Brain microvascular endothelial cell (primary cell): ENCODE results near the gene TIE1.

Experiments
- DNase-seq: peaks from one replicate; pipeline ENCODE4 v3.0.0-alpha.2; 2020
- H3K27ac ChIP-seq: fragments of 250-450 bp; sonication (Bioruptor Pico); 2 replicates; pipeline ENCODE4 v1.5.1; 2020; ENCODE audit warnings: mild to moderate bottlenecking, moderate library complexity
- H3K27me3 ChIP-seq: fragments of 250-450 bp; sonication (Bioruptor Pico); replicated peaks from 2 replicates; pipeline ENCODE4 v1.5.1; 2020; ENCODE audit warnings: mild to moderate bottlenecking
- H3K36me3 ChIP-seq: fragments of 250-450 bp; sonication (Bioruptor Pico); replicated peaks from 2 replicates; pipeline ENCODE4 v1.5.1; 2020; ENCODE audit warnings: mild to moderate bottlenecking
- H3K4me3 ChIP-seq: 2 replicates; pipeline ENCODE4 v1.5.1; 2011; ENCODE audit warnings: low read depth, mild to moderate bottlenecking, control low read depth, low read length, moderate library complexity
- in situ Hi-C: cut with HindIII; loops from 2 replicates; pipeline ENCODE4 v1.10.0; 2017; ENCODE audit warnings: low sequenced_read_pairs, low pct_ligation_motif_present
- TF ChIP-seq, protein P1 (sequence below): IDR thresholded peaks from 2 replicates; pipeline ENCODE4 v1.5.1; 2011; ENCODE audit warnings: low read depth, mild to moderate bottlenecking, moderate library complexity, low read length, control low read depth, inconsistent platforms; ENCODE audit errors: missing control alignments

Gene TIE1

DNA sequence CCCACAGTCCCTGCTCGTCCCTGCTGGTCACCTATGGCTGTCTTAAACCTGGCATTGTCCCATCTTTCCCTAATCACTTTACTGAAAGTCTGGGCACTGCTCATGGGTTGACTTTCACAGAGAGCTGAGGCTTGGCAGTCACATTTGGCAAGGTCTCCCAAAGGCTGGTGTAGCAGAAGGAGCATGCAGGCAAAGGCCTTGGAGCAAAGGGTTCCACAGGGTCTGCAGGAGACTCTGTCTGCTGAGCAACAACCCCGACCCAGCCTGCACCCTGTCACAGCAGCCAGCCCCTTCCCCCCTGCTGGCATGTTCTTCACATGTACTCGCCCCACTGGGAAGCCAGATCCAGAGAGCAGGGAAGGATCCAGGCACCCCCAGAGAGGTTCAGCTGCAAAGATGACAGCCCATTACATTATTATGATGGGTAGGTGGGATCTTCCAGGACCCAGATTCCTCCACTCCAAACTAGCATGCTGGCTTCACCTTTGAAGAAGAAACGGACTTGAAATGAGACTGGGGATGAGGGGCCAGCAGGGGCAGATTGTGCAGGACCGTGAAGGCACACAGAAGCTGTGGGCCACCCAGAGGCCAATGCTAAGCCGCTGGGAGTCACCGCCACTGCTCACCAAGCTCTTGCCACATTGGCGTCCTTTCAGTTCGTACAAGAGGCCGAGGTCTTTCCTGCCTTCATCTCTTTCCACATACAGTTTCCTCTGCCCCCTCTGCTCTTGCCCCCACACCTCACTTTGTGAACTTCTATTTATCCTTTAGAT is 45.2 kb upstream of the TIE1 start:
- Histone ChIP-seq H3K36me3 (no peaks in the 10 kb centered on the region), H3K27ac (no peak overlapping the region), H3K4me3 (no peak overlapping the region), H3K27me3 (no peaks in the 10 kb centered on the region)
- TF ChIP-seq, protein P1, sequence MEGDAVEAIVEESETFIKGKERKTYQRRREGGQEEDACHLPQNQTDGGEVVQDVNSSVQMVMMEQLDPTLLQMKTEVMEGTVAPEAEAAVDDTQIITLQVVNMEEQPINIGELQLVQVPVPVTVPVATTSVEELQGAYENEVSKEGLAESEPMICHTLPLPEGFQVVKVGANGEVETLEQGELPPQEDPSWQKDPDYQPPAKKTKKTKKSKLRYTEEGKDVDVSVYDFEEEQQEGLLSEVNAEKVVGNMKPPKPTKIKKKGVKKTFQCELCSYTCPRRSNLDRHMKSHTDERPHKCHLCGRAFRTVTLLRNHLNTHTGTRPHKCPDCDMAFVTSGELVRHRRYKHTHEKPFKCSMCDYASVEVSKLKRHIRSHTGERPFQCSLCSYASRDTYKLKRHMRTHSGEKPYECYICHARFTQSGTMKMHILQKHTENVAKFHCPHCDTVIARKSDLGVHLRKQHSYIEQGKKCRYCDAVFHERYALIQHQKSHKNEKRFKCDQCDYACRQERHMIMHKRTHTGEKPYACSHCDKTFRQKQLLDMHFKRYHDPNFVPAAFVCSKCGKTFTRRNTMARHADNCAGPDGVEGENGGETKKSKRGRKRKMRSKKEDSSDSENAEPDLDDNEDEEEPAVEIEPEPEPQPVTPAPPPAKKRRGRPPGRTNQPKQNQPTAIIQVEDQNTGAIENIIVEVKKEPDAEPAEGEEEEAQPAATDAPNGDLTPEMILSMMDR, result no peak
- in situ Hi-C loops, result no loop called here
- DNase-seq, result no peak

GRCh38 chr1:43256675-43257570 is 43.9 kb upstream of the TIE1 start:
- in situ Hi-C loops, result no loop called here
- Histone ChIP-seq H3K36me3 (no peaks in the 10 kb centered on the region), H3K4me3 (no peak overlapping the region), H3K27me3 (no peaks in the 10 kb centered on the region), H3K27ac (no peak overlapping the region)
- TF ChIP-seq, protein P1, result no peak
- no peak for DNase-seq

GRCh38 chr1:43258370-43258769 is 42.4 kb upstream of the TIE1 start:
- Histone ChIP-seq H3K4me3 (no peak overlapping the region), H3K27ac (no peak overlapping the region), H3K36me3 (no peaks in the 10 kb centered on the region), H3K27me3 (no peaks in the 10 kb centered on the region)
- no peak for DNase-seq
- TF ChIP-seq, protein P1, result no peak
- in situ Hi-C loops, result no loop called here

DNA sequence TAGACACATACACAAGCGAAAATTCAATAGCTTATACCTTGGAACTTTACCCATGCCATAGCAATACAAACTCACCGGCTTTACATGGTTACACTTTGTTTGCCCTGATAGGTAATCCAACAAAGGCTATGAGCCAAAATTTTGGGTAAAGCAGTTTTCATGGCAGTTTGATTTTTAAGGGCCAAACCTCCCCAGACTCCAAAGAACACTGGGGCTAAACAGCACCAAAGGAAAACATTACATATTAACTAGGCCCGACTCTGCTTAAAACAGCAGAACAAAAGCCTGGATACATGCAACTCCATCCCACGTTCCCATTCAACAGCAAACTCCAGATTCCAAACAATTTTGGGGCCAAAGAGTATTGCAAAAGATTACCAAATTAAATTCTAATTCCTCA is 35.4 kb upstream of the TIE1 start:
- TF ChIP-seq, protein P1, result no peak
- DNase-seq, result no peak
- Histone ChIP-seq H3K27me3 (no peaks in the 10 kb centered on the region), H3K4me3 (no peak overlapping the region), H3K27ac (no peak overlapping the region), H3K36me3 (no peaks in the 10 kb centered on the region)
- in situ Hi-C loops, result no loop called here

GRCh38 chr1:43266881-43267280 is 33.9 kb upstream of the TIE1 start:
- no peak overlapping the region for H3K27ac ChIP-seq

More at GRCh38 chr1:43266881-43267280, 33.9 kb upstream of the TIE1 start:
- H3K27me3 ChIP-seq, result no peaks in the 10 kb centered on the region
- no peak overlapping the region for H3K4me3 ChIP-seq
- in situ Hi-C loops, result no loop called here
- H3K36me3 ChIP-seq, result no peaks in the 10 kb centered on the region
- no peak for DNase-seq
- TF ChIP-seq, protein P1, result no peak
